ENCODE data around the gene ARSH. TPM values are rescaled to one million over a fixed set of nuclear protein-coding genes. Genes with fewer than 3 reads are reported as not detected.
A peak's percentile ranks its signal among the peaks of the same experiment; 100 is the strongest.

The ARSH gene
- total RNA-seq, 1 experiment from 2014 or later: not detected

GRCh38 chrX:3066555-3066954 is 60.2 kb downstream of the ARSH start:
- peak; percentile 11 for DNase-seq
- H3K36me3 Mint-ChIP-seq (ENCODE audit: insufficient read depth, unreplicated experiment): no peaks in the 10 kb centered on the region
- BruUV-seq (replicated peaks): no TSS peak
- peaks cover 22% of the 10 kb centered on the region for H3K27me3 Mint-ChIP-seq (ENCODE audit: unreplicated experiment)
- H3K4me3 Mint-ChIP-seq (ENCODE audit: low read depth, unreplicated experiment): no peak overlapping the region
- H3K27ac Mint-ChIP-seq (ENCODE audit: unreplicated experiment): no peak overlapping the region
- intact Hi-C loops (cut with micrococcal nuclease; ENCODE audit: unreplicated experiment): no loop called here
- no peak for TF ChIP-seq CTCF (IDR thresholded peaks at IDR 0.05; ENCODE audit: unreplicated experiment)
- no peaks in the 10 kb centered on the region for H3K9me3 Mint-ChIP-seq (ENCODE audit: low read depth, unreplicated experiment)
- no peaks in the 10 kb centered on the region for H3K4me1 Mint-ChIP-seq (ENCODE audit: low read depth, unreplicated experiment)
- CTCF ChIA-PET: no interaction called here

- peaks cover 20% of the 10 kb centered on the region for H3K4me1 Mint-ChIP-seq (ENCODE audit: low read depth, unreplicated experiment)
- DNase-seq: no peak
- H3K9me3 Mint-ChIP-seq (ENCODE audit: low read depth, unreplicated experiment): no peaks in the 10 kb centered on the region
- CTCF ChIA-PET: no interaction called here
- H3K27ac Mint-ChIP-seq (ENCODE audit: unreplicated experiment): no peak overlapping the region
- intact Hi-C loops (cut with micrococcal nuclease; ENCODE audit: unreplicated experiment): no loop called here
- peaks cover 23% of the 10 kb centered on the region for H3K27me3 Mint-ChIP-seq (ENCODE audit: unreplicated experiment)
- peak overlapping the region; percentile 3 for H3K4me3 Mint-ChIP-seq (ENCODE audit: low read depth, unreplicated experiment)
- no TSS peak for BruUV-seq (replicated peaks)
- no peaks in the 10 kb centered on the region for H3K36me3 Mint-ChIP-seq (ENCODE audit: insufficient read depth, unreplicated experiment)
- no peak for TF ChIP-seq CTCF (IDR thresholded peaks at IDR 0.05; ENCODE audit: unreplicated experiment)
Measured at GRCh38 chrX:3075959-3076358, 69.6 kb downstream of the ARSH start.

- peak; percentile 24 for DNase-seq
- no TSS peak for BruUV-seq (replicated peaks)
- Mint-ChIP-seq H3K4me3 (ENCODE audit: low read depth, unreplicated experiment) (peak overlapping the region; percentile 3), H3K36me3 (ENCODE audit: insufficient read depth, unreplicated experiment) (no peaks in the 10 kb centered on the region), H3K4me1 (ENCODE audit: low read depth, unreplicated experiment) (peaks cover 20% of the 10 kb centered on the region), H3K27me3 (ENCODE audit: unreplicated experiment) (peaks cover 23% of the 10 kb centered on the region), H3K27ac (ENCODE audit: unreplicated experiment) (no peak overlapping the region), H3K9me3 (ENCODE audit: low read depth, unreplicated experiment) (no peaks in the 10 kb centered on the region)
- TF ChIP-seq CTCF (IDR thresholded peaks at IDR 0.05; ENCODE audit: unreplicated experiment): no peak
- CTCF ChIA-PET: no interaction called here
- intact Hi-C loops (cut with micrococcal nuclease; ENCODE audit: unreplicated experiment): no loop called here
Measured at GRCh38 chrX:3076416-3076991, 70.2 kb downstream of the ARSH start.

Other genes with a start within 250 kb of the ARSH start
- 6.9 and 9.0 TPM in 2 replicates for gene GYG2, start 177.6 kb upstream of the ARSH start, total RNA-seq (2022)
- gene ARSD, start 77.2 kb upstream of the ARSH start, total RNA-seq (2022): 42.0 and 47.8 TPM in 2 replicates
- not detected in 2 replicates for gene ARSF, start 34.9 kb downstream of the ARSH start, total RNA-seq (2022)

Data from Calu3 (cell line).